GM18505 (cell line): ENCODE results near the gene AKAP7.
"Not testable (repeated sequence)": the region's sequence is repeated elsewhere in the genome, so short reads cannot be mapped to it uniquely, and the experiment has no call there.

ENCODE experiments used
- ATAC-seq: cut with Tn5 transposase; IDR thresholded peaks from one replicate; pipeline ENCODE4 v1.9.1; 2021; ENCODE audit not compliant: unreplicated experiment
- POLR2A ChIP-seq: IDR thresholded peaks from 4 replicates; pipeline ENCODE4 v1.6.1; 2011; ENCODE audit warnings: borderline replicate concordance; ENCODE audit not compliant: insufficient read depth, insufficient read length; ENCODE audit errors: extremely low read depth

The AKAP7 gene

GRCh38 chr6:131258816-131259476, 123.7 kb downstream of the AKAP7 start:
- no peak for ATAC-seq
- TF ChIP-seq POLR2A, result no peak

- ATAC-seq, result not testable (repeated sequence)
Observed at GRCh38 chr6:131260960-131261359, 125.7 kb downstream of the AKAP7 start.

GRCh38 chr6:131262060-131262459, 126.8 kb downstream of the AKAP7 start:
- TF ChIP-seq POLR2A, result no peak

GRCh38 chr6:131265939-131266338, 130.7 kb downstream of the AKAP7 start:
- TF ChIP-seq POLR2A, result no peak
- no peak for ATAC-seq

More at GRCh38 chr6:131262060-131262459, 126.8 kb downstream of the AKAP7 start:
- no peak for ATAC-seq

GRCh38 chr6:131268303-131268702, 133.0 kb downstream of the AKAP7 start:
- TF ChIP-seq POLR2A, result no peak
- no peak for ATAC-seq

GRCh38 chr6:131269565-131270391, 134.5 kb downstream of the AKAP7 start:
- no peak for TF ChIP-seq POLR2A
- no peak for ATAC-seq

GRCh38 chr6:131270534-131270933, 135.3 kb downstream of the AKAP7 start:
- no peak for ATAC-seq
- no peak for TF ChIP-seq POLR2A

GRCh38 chr6:131275273-131275672, 140.0 kb downstream of the AKAP7 start:
- TF ChIP-seq POLR2A, result no peak
- ATAC-seq, result no peak

- no peak for ATAC-seq
- TF ChIP-seq POLR2A, result no peak
Observed at GRCh38 chr6:131277591-131277990, 142.3 kb downstream of the AKAP7 start.

GRCh38 chr6:131281471-131282270, 146.4 kb downstream of the AKAP7 start:
- no peak for TF ChIP-seq POLR2A
- ATAC-seq, result peak; percentile 65

GRCh38 chr6:131282365-131282764, 147.1 kb downstream of the AKAP7 start:
- no peak for ATAC-seq
- no peak for TF ChIP-seq POLR2A

- no peak for ATAC-seq
- TF ChIP-seq POLR2A, result no peak
Observed at GRCh38 chr6:131283466-131284175, 148.4 kb downstream of the AKAP7 start.

GRCh38 chr6:131285548-131285947, 150.3 kb downstream of the AKAP7 start:
- no peak for ATAC-seq
- no peak for TF ChIP-seq POLR2A
